Measurements from ENCODE around the gene URB1. TPM values are rescaled to one million over a fixed set of nuclear protein-coding genes. Genes with fewer than 3 reads are reported as not detected.

The URB1 gene
- total and polyA plus RNA-seq, 2 of the 8 experiments (the other 6 are each of a cell fraction or from before 2014, with no cell fraction given): 8.1 to 28.9 TPM

- TF ChIP-seq SP1 (IDR thresholded peaks at IDR 0.05; ENCODE audit: low read depth, low read length) (no peak), HDAC6 (IDR thresholded peaks at IDR 0.05; ENCODE audit: low read depth, low read length) (no peak), SRF (IDR thresholded peaks at IDR 0.05; ENCODE audit: low read depth, low read length) (no peak)
- Histone ChIP-seq H2BK15ac (ENCODE audit: low read length) (no peak overlapping the region), H3K4me3 (ENCODE audit: extremely low read depth in 1 of 4, insufficient read depth in 2 of 4, low read depth in 3 of 4, low read length in 4 of 4) (no peak overlapping the region), H3K4me1 (replicated peaks in 1 of 4; ENCODE audit: control insufficient read depth in 3 of 4, insufficient read depth in 4 of 4, low read length in 3 of 4) (peaks cover 0 to 3% (median 0%) of the 10 kb centered on the region in 4 experiments; a peak in 3 of 7 replicates), H3K4me2 (ENCODE audit: insufficient read depth in 1 of 2, low read depth in 2 of 2, low read length in 2 of 2) (no peak overlapping the region), H2BK5ac (ENCODE audit: low read depth, low read length) (no peak overlapping the region), H3K23me2 (ENCODE audit: low read depth, low read length) (no peaks in the 10 kb centered on the region), H3K79me2 (ENCODE audit: control insufficient read depth in 1 of 2, insufficient read depth in 2 of 2, low read length in 2 of 2) (0 out of 4 replicates have a peak, but pooled peaks cover 0 to 3% of the 10 kb centered on the region in 2 experiments), H4K20me1 (replicated peaks in 1 of 2; ENCODE audit: control insufficient read depth in 1 of 2, insufficient read depth in 2 of 2, low read length in 2 of 2) (peaks cover 0 to 1% of the 10 kb centered on the region in 2 experiments), H3K79me1 (ENCODE audit: low read depth, low read length) (no peaks in the 10 kb centered on the region), H3K18ac (ENCODE audit: extremely low read depth, low read length) (no peak overlapping the region), H3K27ac (ENCODE audit: low read depth, low read length) (no peak overlapping the region), H2BK12ac (ENCODE audit: low read depth, low read length) (no peak overlapping the region), H3K36me3 (ENCODE audit: control insufficient read depth in 2 of 4, insufficient read depth in 4 of 4, low read length in 3 of 4) (peaks cover 17 to 59% (median 36%) of the 10 kb centered on the region in 4 experiments), H2BK20ac (ENCODE audit: low read length) (no peak overlapping the region), H2AFZ (ENCODE audit: low read length) (no peak overlapping the region), H3K14ac (ENCODE audit: insufficient read length) (no peak overlapping the region), H4K5ac (ENCODE audit: insufficient read length, low read depth, low read length) (no peak overlapping the region), H3K9ac (replicated peaks in 1 of 4; ENCODE audit: extremely low read depth in 1 of 4, low read depth in 3 of 4, low read length in 3 of 4) (no peak overlapping the region), H4K91ac (replicated peaks; ENCODE audit: insufficient read length, low read length) (no peak overlapping the region), H2AK5ac (ENCODE audit: low read depth, low read length) (no peak overlapping the region), H3K9me3 (ENCODE audit: insufficient read depth in 2 of 2, low read depth in 1 of 2, low read length in 1 of 2) (no peaks in the 10 kb centered on the region), H2BK120ac (replicated peaks; ENCODE audit: low read depth, low read length) (no peak overlapping the region), H3K27me3 (replicated peaks in 1 of 4; ENCODE audit: control insufficient read depth in 3 of 4, extremely low read depth in 1 of 4, insufficient read depth in 3 of 4, low read length in 3 of 4) (no peaks in the 10 kb centered on the region), H3K4ac (replicated peaks; ENCODE audit: insufficient read length, low read depth, low read length) (no peak overlapping the region), H3K23ac (ENCODE audit: insufficient read length) (no peak overlapping the region), H3K56ac (replicated peaks; ENCODE audit: insufficient read length, low read depth, low read length) (no peak overlapping the region), H4K8ac (ENCODE audit: extremely low read depth, insufficient read depth, low read length) (no peak overlapping the region)
- 83% methylated on average over 2 of the region's 2 CpGs; no CpG with 5 or more reads in 1 of the 2 experiments for WGBS, 2 experiments (ENCODE audit: extremely low coverage in 1 of 2, insufficient coverage in 1 of 2, insufficient read length in 1 of 2, insufficient replicate concordance in 2 of 2, low coverage in 1 of 2, low lambda C conversion rate in 2 of 2, missing lambda C conversion rate in 1 of 2)
- FAIRE-seq: no peak
- CTCF ChIA-PET (ENCODE audit: partially characterized antibody): interaction anchor here (1.5 kb wide), 1 partner anchor 23 kb away, joined by 5 read pairs; no protein-coding TSS in a partner anchor
- DNase-seq (ENCODE audit: low read depth in 1 of 2, low spot score in 2 of 2): no peak
- POLR2A ChIA-PET (ENCODE audit: partially characterized antibody): interaction anchor here (0.5 kb wide), 1 partner anchor 489 kb away, joined by 4 read pairs; no protein-coding TSS in a partner anchor
Measured at GRCh38 chr21:32329331-32329730, 63.5 kb downstream of the URB1 start.
